ENCODE measurements around the gene LEFTY1.
A peak's percentile ranks its signal among the peaks of the same experiment; 100 is the strongest.
"Not testable (repeated sequence)": the region's sequence is repeated elsewhere in the genome, so short reads cannot be mapped to it uniquely, and the experiment has no call there.

Gene LEFTY1

GRCh38 chr1:225887554-225888288 lies 1.2 kb downstream of the LEFTY1 start:
- not testable (repeated sequence) for DNase-seq

DNA sequence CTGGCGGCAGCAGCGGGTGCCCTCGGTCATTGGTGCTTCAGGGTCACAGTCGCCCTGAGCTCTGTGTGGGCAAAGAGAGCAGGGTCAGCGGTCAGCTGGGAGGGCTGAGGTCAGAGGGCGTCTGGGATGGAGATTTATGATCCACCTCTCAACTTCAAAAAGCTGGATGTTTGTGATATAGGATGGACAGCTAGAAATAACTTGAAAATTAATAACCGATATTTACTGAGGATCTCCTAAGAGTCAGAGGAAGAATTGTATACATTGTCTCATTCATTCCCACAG lies 2.0 kb downstream of the LEFTY1 start:
- no peak for DNase-seq

- DNase-seq = no peak
Observed at GRCh38 chr1:225886159-225887029, 2.6 kb downstream of the LEFTY1 start.

GRCh38 chr1:225885336-225885735 lies 3.6 kb downstream of the LEFTY1 start:
- DNase-seq = peak; percentile 89

- no peak for DNase-seq
Observed at GRCh38 chr1:225883616-225884265, 5.2 kb downstream of the LEFTY1 start.

GRCh38 chr1:225882694-225883615 lies 6.0 kb downstream of the LEFTY1 start:
- peak; percentile 29 for DNase-seq

- DNase-seq = peak; percentile 94
Observed at GRCh38 chr1:225881959-225882693, 6.8 kb downstream of the LEFTY1 start, which contains the start of gene TMEM63A. Gene TMEM63A, minus strand, starts transcription at chr1:225882380. Its CDS starts 4,800 bp downstream, at chr1:225877580.

DNA sequence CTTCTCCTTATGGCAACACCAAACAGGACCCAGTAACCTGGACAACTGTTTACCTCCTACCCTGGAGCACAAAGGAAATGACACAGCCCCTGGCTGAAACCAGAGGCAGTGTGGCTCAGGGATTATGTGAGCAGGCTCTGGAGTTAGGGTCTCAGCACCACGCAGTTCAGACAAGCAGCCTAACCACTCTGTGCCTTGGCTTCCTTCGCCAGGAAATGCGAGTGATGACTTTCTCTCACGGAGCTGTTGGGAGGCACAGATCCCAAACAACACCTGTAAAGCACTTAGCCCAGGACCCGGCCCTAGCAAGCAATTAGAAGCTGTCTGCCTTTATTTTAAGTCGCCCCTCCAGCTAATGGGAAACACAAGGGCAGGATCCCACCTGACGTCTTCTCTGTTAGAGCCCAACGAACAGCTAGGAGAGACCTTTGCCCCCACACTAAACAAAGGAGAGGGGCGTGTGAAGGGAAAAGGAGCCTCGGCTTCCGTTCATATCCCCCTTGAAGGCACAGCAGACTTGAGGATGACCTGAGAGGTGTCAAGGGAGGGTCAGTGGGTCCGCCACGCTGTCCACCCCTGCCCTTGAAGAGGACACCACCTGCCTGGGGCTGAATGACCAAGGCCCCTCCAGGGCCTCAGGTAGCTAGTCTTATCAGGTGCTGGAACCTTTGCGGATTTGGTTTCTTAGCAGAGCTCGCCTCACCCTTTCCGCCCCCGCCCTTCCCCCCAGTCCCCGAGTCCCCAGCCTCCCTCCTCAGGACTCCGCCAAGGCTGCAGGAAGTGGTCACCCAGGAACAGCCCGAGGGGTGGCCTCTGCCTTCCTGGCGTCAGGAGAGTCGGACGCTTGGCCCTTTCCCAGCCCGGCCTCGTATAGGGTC lies 7.6 kb downstream of the LEFTY1 start:
- DNase-seq = peak; percentile 56

GRCh38 chr1:225880636-225881035 lies 8.3 kb downstream of the LEFTY1 start:
- DNase-seq = no peak

DNA sequence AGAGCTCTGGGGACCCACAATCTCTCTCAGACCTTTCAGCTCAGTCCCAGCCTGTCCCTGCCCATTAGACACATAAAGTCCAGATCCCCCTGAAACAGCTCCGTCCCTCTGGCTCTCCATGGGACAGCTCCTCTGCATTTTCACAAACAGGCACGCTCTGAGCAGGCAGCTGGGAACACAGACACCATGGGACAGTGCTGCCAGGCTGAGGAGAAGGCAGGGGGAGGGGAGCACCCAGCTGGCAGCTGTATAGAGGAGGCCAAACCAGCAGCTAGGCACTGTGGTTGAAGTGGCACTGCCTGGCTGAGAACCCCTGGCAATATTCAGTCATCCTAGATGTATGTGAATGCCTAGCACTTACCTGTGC lies 8.7 kb downstream of the LEFTY1 start:
- DNase-seq = no peak

DNA sequence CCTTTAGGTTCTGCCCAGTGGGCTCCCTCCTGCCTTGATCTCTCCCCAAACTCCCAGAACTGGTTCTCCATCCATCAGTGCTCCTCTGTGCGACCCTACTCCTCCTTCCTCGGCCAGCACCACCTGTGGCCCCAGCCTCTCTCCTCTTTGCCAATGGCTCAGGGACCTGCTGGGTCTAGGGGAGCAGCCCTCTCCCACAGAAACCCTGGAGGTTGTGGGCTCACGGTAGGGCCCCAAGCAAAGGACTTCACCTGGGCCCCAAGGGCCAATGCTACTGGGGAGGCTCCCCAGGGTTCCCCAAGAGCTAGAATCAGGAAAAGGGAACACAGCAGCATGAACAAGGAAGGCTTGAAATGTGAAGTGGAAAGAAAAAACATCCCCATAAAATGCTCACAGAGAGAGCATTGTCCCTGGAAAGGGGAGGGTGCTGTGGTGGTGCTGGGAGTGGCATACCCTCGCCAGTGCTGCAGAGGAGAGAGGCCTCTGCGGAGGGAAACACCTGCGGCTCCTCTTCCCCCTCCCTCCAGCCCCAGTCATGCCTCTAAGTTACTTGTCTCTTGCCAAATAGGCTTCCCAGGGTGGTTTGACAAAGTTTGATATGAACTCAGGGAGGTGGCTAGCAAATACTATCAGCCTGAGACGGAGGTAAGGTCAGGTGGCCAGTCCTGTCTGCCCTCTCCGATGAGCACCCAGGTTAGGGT lies 9.3 kb downstream of the LEFTY1 start:
- no peak for DNase-seq

DNA sequence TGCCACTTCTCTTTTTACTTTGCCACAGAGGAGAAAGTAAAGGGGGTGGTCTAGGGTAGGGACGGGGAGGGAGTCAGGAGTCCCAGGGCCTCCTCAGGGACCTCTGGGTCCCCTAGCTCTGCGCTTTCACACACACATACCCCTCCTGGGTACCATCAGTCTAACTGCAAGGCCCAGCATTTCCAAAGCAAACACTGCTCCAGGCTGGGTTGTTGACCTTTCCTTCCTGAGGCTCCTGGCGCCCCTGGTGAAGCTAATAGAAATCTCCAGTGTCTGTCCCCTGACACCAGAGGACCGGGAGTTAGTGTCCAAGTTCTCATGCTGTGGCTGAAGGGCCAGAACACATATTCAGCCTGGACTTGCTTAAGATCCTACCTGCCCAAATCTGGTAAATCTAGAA lies 10.7 kb downstream of the LEFTY1 start:
- DNase-seq = no peak

DNA sequence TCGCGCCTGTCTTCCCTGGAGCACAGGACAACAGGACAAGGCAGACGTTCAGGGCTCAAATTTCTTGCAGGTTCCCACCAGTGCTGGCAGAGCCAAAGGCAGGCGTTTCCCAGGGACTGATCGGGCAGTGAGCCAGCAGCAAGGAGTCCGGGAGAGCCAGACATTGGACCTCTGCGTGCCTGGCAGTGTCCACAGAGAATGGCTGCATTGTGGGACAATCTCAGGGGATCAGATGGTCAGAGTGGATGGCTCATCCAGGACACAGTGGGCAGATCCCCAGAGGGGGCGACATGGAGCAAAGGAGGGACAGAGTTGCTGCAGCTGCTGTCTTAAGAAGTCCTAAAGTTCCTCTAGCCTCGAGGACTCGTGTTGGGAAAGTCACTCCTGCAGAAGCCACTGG lies 11.4 kb downstream of the LEFTY1 start:
- peak; percentile 60 for DNase-seq

- DNase-seq = no peak
Observed at GRCh38 chr1:225876900-225877510, 11.9 kb downstream of the LEFTY1 start.

DNA sequence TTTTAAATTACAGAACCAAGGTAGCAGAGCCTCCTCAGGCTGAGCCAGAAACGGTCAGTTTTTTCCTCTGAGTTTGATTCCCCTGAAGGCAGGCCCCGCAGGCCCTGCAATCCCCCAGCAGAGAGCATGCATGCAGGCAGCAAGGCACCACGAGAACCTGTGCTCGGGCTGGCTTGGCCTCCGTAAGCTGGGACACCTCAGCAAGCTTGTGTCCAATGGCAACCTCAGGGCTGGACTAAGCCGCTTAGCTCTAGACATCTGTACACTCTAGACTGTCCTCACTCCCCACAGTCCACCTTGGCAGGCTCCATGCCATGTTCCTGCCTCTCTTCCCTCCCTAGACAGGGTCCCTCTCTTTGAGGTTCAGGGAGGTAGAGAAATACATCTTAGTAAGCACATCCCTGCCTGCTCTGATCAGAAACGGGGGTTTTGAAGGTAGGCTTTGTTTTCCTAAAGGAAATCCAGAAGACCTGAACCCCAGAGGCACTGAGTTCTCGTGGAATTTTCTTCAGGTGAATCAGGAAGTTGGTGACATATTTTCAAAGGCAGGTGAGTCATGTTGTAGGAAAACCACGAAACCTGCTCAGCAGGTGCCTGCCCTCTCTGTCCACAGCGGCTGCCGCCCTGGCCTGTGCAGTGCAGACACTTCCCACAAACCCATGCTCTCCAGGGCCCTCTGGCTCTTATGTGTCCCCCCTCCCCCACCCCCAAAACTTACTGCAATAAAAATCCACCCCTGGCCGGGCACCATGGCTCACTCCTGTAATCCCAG lies 13.7 kb downstream of the LEFTY1 start:
- DNase-seq = no peak

DNA sequence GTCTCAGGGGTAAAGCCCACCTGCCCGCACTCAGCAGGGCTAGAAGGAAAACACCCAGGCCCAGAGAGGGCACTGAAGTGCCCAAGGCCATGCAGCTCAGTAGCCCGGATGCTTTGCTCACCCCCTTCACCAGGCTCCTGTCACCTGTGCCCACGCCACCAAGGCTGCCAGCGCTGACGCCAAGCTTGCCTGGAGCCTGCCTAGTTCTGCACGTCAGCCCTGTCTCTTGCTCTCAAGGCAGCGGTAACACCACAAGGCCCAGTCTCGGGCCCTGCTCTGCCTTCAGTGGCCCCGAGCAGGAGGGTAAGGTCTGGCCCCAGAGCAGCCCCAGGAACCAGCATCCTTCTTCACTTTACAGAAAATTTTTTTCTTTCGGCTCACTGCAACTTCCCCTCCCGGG lies 14.5 kb downstream of the LEFTY1 start:
- no peak for DNase-seq

- DNase-seq = no peak
Observed at GRCh38 chr1:225873281-225873850, 15.6 kb downstream of the LEFTY1 start.

GRCh38 chr1:225872075-225872430 lies 16.9 kb downstream of the LEFTY1 start:
- DNase-seq = no peak

All from inflammatory macrophage treated with lipopolysaccharide for 4 hours (primary cell).